ENCODE results near the gene GYG1.

GYG1 gene

DNA sequence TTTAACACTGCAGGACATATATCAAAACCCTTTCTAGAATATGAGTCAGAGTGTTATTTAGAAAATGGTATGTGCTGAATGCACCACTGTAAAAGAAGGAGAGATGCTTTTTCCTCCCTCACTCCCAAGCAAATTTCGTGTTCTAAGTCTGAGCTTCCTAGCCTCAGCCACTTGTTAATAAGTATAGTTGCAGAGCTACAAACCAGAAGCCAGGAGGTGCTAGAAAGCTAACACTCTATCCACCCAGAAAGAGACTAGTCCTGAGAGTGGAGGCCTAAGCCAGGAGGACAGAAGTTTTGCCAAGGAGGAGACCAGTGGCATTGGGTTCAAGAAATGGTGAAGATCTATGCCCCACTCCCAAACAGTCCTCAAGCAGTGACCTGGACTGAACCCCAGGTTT, 40.5 kb upstream of the GYG1 start:
- Histone ChIP-seq H3K9me3 (ENCODE audit: severe bottlenecking) (no peaks in the 10 kb centered on the region), H3K27me3 (ENCODE audit: insufficient read depth, poor library complexity, severe bottlenecking) (no peaks in the 10 kb centered on the region), H3K4me3 (ENCODE audit: severe bottlenecking) (no peak overlapping the region), H3K27ac (ENCODE audit: poor library complexity, severe bottlenecking) (no peak overlapping the region), H3K4me1 (ENCODE audit: insufficient read depth, poor library complexity, severe bottlenecking) (no peaks in the 10 kb centered on the region), H3K36me3 (ENCODE audit: low read depth) (no peaks in the 10 kb centered on the region)
- TF ChIP-seq, protein P1, sequence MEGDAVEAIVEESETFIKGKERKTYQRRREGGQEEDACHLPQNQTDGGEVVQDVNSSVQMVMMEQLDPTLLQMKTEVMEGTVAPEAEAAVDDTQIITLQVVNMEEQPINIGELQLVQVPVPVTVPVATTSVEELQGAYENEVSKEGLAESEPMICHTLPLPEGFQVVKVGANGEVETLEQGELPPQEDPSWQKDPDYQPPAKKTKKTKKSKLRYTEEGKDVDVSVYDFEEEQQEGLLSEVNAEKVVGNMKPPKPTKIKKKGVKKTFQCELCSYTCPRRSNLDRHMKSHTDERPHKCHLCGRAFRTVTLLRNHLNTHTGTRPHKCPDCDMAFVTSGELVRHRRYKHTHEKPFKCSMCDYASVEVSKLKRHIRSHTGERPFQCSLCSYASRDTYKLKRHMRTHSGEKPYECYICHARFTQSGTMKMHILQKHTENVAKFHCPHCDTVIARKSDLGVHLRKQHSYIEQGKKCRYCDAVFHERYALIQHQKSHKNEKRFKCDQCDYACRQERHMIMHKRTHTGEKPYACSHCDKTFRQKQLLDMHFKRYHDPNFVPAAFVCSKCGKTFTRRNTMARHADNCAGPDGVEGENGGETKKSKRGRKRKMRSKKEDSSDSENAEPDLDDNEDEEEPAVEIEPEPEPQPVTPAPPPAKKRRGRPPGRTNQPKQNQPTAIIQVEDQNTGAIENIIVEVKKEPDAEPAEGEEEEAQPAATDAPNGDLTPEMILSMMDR (IDR thresholded peaks at IDR 0.05; ENCODE audit: poor library complexity, severe bottlenecking): no peak
- DNase-seq (ENCODE audit: low spot score) (no peak), ATAC-seq (ENCODE audit: low read depth) (no peak)

DNA sequence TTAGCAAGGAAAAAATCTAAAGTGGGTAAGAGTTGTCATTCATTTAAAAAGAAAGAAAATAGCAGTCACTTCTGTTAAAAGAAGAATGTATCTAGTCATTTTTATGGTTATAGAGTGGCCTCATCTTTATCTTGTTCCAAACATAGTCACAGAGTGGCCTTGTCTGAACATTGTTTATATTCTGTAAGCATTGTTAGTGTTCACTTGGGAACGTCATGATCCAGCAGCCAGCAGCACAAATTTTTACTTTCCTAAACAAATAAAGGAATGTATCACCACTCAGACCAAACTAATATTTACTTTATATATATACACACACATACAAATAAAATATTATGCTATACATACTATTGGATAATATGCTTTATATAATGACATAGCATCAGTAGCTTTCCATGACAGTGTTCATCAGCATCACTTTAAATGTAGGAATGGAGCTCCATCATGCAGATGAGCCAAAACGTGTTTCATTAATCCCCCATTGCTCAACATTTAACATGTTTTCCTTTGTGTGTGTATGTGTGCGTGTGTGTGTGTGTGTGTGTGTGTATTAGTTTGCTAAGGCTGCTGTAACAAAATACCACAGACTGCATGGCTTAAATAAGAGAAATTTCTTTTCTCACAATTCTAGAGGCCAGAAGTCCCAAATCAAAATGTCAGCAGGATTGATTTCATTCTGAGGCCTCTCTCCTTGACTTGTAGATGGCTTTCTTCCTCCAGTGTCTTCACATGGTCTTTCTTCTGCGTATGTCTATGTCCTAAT, 39.6 kb upstream of the GYG1 start:
- Histone ChIP-seq H3K27ac (ENCODE audit: poor library complexity, severe bottlenecking) (no peak overlapping the region), H3K36me3 (ENCODE audit: low read depth) (no peaks in the 10 kb centered on the region), H3K4me3 (ENCODE audit: severe bottlenecking) (no peak overlapping the region), H3K9me3 (ENCODE audit: severe bottlenecking) (no peaks in the 10 kb centered on the region), H3K4me1 (ENCODE audit: insufficient read depth, poor library complexity, severe bottlenecking) (no peaks in the 10 kb centered on the region), H3K27me3 (ENCODE audit: insufficient read depth, poor library complexity, severe bottlenecking) (no peaks in the 10 kb centered on the region)
- DNase-seq (ENCODE audit: low spot score) (no peak), ATAC-seq (ENCODE audit: low read depth) (no peak)
- TF ChIP-seq, protein P1 (IDR thresholded peaks at IDR 0.05; ENCODE audit: poor library complexity, severe bottlenecking): no peak

DNA sequence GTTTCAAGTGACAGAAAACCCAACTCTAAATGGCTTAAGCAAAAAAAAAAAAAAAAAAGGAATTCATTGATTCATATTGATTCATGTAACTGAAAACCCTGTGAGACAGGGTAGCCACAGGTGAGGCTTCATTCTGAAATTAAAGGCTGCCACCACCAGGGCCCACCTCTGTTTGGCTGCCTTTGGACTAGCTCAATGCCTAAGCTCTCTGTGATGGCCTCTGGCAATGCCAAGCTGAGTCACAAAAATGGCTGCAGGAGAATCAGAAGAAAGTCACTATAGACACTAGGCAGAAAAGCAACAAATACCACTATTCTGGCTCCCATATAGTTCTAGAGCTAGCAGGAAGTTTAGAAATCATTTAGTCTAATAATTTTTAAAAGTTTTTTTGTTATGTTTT, 38.2 kb upstream of the GYG1 start:
- Histone ChIP-seq H3K36me3 (ENCODE audit: low read depth) (no peaks in the 10 kb centered on the region), H3K27me3 (ENCODE audit: insufficient read depth, poor library complexity, severe bottlenecking) (no peaks in the 10 kb centered on the region), H3K4me3 (ENCODE audit: severe bottlenecking) (no peak overlapping the region), H3K4me1 (ENCODE audit: insufficient read depth, poor library complexity, severe bottlenecking) (no peaks in the 10 kb centered on the region), H3K9me3 (ENCODE audit: severe bottlenecking) (no peaks in the 10 kb centered on the region), H3K27ac (ENCODE audit: poor library complexity, severe bottlenecking) (no peak overlapping the region)
- ATAC-seq (ENCODE audit: low read depth) (0 out of 3 replicates have a peak, but pooled peaks have one; percentile 19), DNase-seq (ENCODE audit: low spot score) (no peak)
- TF ChIP-seq, protein P1 (IDR thresholded peaks at IDR 0.05; ENCODE audit: poor library complexity, severe bottlenecking): no peak

DNA sequence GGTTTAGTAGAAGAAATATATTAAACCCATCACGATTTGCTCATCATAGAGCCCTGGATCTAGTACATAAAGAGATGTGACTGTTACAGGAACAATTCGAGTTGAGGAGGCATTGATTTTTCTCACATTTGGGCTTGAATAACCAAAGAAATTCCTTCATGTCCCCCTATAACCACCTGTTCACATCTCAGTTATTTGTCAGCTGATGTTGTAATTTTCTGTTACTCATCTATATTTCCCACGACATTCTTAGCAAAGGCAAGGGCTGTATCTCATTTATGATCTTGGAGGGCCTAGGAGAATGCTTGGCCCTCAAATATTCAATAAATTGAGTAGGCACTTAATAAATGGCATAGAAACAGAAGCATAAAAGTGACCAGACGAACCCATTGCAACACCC, 36.4 kb upstream of the GYG1 start:
- ATAC-seq (ENCODE audit: low read depth): no peak
- Histone ChIP-seq H3K9me3 (ENCODE audit: severe bottlenecking) (no peaks in the 10 kb centered on the region), H3K27me3 (ENCODE audit: insufficient read depth, poor library complexity, severe bottlenecking) (no peaks in the 10 kb centered on the region), H3K27ac (ENCODE audit: poor library complexity, severe bottlenecking) (no peak overlapping the region), H3K4me3 (ENCODE audit: severe bottlenecking) (no peak overlapping the region), H3K36me3 (ENCODE audit: low read depth) (no peaks in the 10 kb centered on the region), H3K4me1 (ENCODE audit: insufficient read depth, poor library complexity, severe bottlenecking) (no peaks in the 10 kb centered on the region)
- TF ChIP-seq, protein P1 (IDR thresholded peaks at IDR 0.05; ENCODE audit: poor library complexity, severe bottlenecking): no peak
- DNase-seq (ENCODE audit: low spot score): no peak
